Stimulated activated CD8-positive, alpha-beta memory T cell treated with anti-CD3 and anti-CD28 coated beads, Interleukin-4, amount 100 ng/mL, for 4 hours (primary cell): Measurements from ENCODE around the gene DNAJC7.
"Not testable (repeated sequence)": the region's sequence is repeated elsewhere in the genome, so short reads cannot be mapped to it uniquely, and the experiment has no call there.

Source experiments
- DNase-seq, 2 donors: peaks; one replicate each; pipeline ENCODE4 v3.0.0-alpha.2; 2020; ENCODE audit warnings: low read depth in 2 of 2, low spot score in 1 of 2

The DNAJC7 gene

GRCh38 chr17:42041619-42042018, 24.4 kb upstream of the DNAJC7 start:
- DNase-seq = no peak

- DNase-seq = no peak
Measured at GRCh38 chr17:42040818-42041217, 23.6 kb upstream of the DNAJC7 start.

- DNase-seq = no peak
Measured at GRCh38 chr17:42039794-42040763, 22.8 kb upstream of the DNAJC7 start.

GRCh38 chr17:42038221-42038973, 21.2 kb upstream of the DNAJC7 start:
- no peak for DNase-seq

- DNase-seq = no peak
Measured at GRCh38 chr17:42034059-42034458, 16.8 kb upstream of the DNAJC7 start.

GRCh38 chr17:42031584-42031983, 14.3 kb upstream of the DNAJC7 start:
- no peak for DNase-seq

GRCh38 chr17:42028791-42029127, 11.5 kb upstream of the DNAJC7 start:
- DNase-seq = no peak

GRCh38 chr17:42027961-42028790, 10.9 kb upstream of the DNAJC7 start:
- DNase-seq = no peak

GRCh38 chr17:42027590-42027889, 10.3 kb upstream of the DNAJC7 start:
- no peak for DNase-seq

GRCh38 chr17:42026857-42027589, 9.8 kb upstream of the DNAJC7 start:
- no peak for DNase-seq

GRCh38 chr17:42025936-42026335, 8.7 kb upstream of the DNAJC7 start:
- DNase-seq = no peak

GRCh38 chr17:42025191-42025579, 7.9 kb upstream of the DNAJC7 start:
- no peak for DNase-seq

GRCh38 chr17:42023524-42024349, 6.5 kb upstream of the DNAJC7 start:
- DNase-seq = no peak

GRCh38 chr17:42020845-42021244, 3.6 kb upstream of the DNAJC7 start:
- DNase-seq = not testable (repeated sequence)

- DNase-seq = peak; percentile 80 to 86
Measured at GRCh38 chr17:42019509-42020404, 2.5 kb upstream of the DNAJC7 start, which contains the start of gene NKIRAS2. Gene NKIRAS2, plus strand, starts transcription at chr17:42020090. Its CDS starts 1,488 bp downstream, at chr17:42021578.

GRCh38 chr17:42018988-42019387, 1.7 kb upstream of the DNAJC7 start:
- DNase-seq = no peak

- DNase-seq = no peak
Measured at GRCh38 chr17:42018339-42018738, 1.1 kb upstream of the DNAJC7 start.

GRCh38 chr17:42017866-42018200, 594 bp upstream of the DNAJC7 start:
- DNase-seq = no peak

GRCh38 chr17:42016411-42016831, 818 bp downstream of the DNAJC7 start:
- DNase-seq = no peak
